Measurements from ENCODE around the gene FGA.
"Not testable (repeated sequence)": the region's sequence is repeated elsewhere in the genome, so short reads cannot be mapped to it uniquely, and the experiment has no call there.

FGA gene

DNA sequence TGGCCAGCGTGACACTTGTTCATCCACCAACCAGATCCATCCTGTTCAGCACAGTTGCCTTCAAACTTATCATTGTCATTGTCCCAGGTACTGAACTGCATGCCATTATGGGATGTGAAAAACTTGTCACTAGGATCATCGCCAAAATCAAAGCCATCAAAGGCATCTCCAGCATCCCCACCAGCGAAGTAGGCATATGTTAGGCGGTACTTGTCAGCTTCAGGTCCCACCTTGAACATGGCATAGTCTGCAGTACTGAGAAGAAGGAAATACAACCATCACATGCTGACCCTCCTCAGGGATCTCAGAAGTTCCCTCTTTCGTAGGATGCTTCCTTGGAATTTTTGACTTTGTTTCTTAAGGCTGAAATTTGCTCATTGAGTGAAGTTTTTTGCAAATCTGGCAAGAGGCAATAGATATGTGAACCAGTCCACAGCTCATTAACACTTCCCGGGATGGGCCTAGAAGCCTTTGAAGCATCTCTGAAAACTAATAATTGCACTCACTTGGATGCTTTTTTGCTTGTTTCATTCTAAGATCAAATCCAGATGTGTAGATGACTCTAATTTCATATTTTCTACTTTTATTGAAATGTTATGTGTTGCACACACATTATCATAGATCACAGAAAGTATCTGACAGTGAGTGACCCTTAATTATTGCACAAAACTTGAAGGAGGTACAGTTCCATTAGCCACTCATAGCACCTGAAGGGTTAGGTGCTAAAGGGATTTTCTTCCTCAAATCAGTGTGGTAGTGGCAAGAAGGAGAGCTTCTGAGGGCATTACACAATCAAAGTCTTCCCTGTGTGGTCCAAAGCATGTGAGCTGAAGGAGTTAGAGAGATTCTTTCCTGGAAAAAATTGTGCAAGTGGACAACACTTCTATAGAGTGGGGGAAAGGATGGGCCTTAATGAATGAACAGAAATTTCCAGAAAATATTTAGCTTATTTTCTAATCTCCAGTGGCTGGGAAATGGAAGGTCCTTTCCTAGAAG, 16.5 kb upstream of the FGA start:
- DNase-seq: no peak

DNA sequence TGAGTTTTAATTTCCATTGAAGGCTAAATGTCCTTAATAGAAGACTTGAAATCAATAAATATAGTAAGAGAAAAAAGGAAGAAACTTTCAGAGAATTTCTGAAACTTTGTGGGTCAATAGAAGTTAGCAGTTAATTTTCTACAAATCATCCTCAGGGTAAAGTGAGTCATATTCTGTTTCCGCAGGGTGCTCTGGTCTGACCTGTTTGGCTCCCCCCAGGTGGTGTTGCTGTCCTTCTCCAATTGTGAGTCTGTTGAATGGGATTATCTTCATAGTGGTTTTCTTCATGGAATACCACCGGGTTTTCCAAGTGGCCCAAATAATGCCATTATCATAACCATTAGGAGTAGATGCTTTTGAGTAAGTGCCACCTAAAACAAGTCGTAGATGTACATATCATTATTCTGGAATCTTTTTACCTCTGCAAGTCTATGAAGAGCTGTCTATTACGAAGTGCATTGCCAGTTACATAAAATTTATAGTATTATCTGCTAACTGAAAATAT, 14.2 kb upstream of the FGA start:
- no peak for DNase-seq

DNA sequence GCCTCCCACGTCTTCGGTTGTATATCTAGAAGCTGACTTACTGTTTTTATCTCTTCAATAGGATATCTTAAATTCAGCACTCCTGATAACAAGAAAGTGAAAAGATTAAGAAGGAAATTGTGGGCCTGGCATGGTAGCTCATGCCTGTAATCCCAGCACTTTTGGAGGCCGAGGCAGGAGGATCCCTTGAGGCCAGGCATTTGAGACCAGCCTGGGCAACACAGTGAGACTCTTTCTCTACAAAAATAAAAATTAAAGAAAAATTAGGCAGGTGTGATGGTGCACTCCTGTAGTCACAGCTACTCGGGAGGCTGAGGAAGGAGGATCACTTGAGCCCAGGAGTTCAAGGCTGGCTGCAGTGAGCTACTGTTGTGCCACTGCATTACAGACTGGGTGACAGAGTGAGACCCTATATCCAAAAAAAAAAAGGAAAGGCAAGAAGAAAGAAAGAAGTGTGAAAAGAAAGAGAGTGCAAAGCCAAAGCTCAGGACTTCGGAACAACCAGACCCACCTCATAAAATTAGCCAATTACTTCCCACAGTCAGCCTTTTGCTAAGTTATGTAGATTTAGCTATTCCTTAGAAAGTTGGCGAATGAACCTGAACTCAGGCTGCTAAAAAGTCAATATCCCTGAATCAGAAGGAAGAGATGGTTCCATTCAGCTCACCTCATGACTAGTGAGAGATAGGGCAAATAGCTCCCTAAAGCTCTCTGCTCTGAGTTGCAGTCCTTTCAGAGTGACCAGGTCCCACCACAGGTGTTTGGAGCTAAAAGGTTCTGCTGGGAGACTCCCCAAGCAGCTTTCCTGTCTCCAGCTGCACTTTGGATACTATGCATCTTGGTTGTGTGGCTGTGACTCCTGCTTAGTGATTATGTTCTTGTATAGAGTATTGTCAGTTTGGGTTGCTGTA, 12.7 kb upstream of the FGA start:
- DNase-seq: no peak

DNA sequence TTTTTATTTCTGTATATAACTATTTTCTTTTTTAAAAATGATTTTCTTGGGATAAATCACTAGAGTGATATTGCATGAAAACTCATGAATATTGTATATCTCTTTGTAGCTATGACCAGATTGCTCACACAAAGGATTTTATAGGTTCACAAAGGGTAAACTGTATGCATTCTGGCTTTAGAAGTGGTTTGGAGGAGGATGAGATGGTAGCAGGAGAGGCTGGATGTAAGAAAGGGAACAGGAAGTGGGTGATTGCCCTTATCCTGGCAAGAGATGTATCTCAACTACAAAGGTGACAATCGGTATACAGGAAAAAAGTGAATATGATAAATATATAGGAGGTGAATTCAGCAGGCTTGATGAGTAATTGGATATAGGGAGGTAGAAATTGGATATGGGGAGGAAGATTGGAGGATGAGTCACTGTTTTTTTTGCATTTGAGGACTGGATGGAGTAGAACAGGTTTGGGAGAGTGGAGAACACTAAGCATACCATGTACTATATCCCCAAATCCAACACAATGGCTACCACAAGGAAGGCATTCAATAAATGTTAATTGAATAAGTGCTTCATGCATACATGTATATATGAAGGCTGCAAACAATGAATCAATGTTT, 12.0 kb upstream of the FGA start:
- no peak for DNase-seq

DNA sequence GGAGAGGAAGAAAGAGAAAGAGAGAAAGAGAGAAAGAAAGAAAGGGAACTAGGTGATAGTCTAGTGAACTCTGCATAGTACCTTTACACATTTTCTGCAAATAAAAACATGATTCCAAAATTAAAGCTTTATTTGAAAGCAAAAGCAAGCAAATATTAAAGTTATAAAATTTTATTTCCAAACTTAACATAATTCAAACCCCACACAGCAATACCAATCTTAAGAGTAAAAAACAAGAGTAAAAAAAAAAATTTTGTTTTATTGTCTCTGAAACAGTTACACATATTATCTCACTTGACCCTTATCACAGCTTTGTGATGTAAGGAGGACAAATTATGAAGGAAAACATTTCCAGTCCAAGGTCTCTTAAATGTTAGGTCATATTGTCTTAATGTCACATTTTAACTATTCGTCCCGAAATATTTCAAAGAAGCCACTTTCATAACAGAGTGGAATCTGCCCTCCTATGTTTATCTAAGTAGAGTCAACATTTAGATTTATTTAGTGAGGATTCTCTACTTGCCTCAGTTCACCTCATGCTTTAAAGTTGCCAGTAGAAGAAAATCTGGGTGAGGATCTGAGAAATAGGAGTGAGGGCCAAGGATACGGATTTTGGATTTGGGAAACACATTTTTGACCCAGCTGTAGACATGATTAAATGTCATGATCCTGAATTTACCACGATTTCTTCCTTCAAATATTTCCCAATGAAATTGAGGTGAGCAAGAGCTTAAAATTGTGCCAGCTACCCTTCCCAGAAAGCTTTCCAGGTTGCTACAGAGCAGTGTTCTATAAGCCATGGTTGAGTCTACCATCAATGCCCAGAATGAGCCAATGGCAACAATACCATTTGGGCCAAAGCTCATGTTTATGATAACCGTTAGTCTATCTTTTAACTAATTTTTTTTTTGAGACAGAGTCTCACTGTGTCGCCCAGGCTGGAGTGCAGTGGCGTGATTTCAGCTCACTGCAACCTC, 7.5 kb upstream of the FGA start:
- DNase-seq: no peak

DNA sequence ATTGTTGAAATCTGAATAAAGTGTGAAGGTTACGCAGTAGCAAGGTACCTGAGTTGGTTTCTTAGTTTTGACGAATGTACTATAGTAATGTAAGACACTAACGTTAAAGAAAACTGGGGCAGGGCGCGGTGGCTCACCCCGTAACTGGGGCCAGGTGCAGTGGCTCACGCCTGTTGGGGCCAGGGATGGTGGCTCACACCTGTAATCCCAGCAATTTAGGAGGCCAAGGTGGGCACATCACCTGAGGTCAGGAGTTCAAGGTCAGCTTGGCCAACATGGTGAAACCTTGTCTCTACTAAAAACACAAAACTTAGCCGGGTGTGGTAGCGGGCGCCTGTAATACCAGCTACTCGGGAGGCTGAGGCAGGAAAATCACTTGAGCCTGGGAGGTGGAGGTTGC, 6.7 kb upstream of the FGA start:
- DNase-seq: not testable (repeated sequence)

DNA sequence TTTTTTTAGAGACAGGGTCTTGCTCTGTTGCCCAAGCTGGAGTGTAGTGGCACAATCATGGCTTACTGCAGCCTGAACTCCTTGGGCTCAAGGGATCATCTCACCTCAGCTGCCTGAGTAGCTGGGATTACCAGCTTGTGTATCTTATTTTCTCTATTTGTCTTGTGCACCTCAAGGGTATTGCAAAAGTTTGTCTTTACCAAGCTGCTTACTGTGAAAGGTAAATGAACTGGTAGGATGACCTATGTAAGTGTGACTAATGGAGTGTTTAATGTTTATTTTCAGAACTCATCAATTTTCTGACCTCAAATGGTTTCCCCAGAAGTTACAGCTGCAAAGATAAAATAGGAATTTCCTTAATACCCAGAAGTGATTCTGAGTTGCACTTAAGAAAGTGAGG, 5.3 kb upstream of the FGA start:
- DNase-seq: peak; percentile 14

DNA sequence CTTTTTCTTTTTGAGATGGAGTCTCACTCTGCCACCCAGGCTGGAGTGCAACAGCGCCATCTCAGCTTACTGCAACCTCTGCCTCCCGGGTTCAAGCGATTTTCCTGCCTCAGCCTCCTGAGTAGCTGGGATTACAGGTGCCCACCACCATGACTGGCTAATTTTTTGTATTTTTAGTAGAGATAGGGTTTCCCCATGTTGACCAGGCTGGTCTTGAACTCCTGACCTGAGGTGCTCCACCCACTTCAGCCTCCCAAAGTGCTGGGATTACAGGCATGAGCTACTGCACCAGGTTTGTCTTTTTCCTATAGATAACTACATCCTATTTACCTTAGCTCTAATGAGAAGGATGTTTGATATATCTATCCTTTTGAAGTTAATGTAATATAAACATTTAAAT, 3.8 kb upstream of the FGA start:
- DNase-seq: not testable (repeated sequence)

DNA sequence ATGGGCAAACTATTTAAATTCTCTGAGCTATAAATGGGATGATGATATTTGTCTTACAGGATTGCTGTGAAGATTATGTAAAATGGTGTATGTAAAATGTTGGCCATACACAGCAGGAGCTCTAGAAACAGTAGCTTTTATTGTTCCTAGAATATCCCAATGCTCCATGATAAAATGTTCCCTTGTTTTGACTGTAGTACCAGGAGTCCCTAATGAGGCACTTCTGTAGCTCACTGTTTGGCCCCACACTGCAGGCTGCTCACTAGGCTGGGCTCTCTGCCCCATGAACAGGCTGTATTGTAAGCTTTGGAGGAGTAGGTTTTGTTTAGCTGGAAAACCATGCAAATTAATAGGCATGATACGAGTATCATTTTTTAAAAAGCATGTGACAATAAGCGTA, 3.3 kb upstream of the FGA start:
- DNase-seq: no peak

DNA sequence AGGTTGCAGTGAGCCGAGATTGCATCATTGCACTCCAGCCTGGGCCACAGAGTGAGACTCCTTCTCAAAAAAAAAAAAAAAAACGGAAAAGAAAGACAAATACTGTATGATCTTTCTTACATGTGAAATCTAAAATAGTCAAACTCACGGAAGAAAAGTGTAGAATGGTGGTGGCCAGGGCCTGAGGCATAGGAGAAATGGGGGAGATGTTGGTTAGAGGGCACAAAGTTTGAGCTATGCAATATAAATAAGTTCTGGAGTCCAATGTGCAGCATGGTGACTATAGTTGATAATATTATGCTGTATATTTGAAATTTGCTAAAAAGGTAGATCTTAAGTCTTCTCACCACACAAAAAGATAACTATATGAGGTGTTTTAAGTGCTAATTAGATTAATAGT, 1.3 kb upstream of the FGA start:
- DNase-seq: no peak

DNA sequence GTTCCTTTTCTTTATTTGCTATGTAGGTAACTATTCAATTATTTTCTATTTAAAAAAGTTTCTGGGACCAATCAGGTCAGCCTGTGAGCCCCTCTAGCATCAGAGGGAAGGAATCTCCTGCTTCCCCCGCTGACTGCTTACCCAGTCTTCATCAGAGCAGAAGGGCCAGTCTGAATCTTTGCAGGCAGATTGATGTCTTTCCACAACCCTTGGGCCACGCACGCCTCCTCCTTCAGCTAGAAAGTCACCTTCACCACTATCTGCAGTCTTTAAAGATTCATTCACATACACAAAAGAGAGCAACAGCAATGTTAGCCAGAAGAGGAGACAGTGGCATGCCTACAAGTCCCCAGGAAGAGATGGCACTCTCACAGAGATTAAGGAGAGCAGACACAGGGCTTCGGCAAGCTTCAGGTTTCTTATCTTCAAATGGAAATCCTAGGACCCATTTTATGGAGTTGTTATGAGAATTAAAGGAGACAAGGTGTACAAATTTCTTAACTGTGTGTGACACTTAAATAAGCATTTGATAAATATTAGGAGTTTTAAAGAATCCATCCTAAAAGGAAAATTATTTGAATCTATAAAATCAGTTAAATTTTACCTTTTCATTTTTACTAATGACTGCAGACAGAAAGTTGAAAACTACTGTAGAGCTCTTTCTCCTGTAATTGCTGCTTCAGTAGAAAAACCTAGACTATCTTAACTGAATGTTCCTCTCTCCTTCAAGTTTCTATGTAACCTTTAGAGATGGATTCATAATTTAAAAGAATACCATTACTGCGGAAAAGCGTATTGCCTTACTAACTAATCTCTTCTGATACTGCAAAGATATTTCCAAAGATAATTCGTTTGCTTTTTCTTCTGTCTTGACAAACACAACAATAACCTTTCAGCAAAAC, 995 bp downstream of the FGA start:
- no peak for DNase-seq

DNA sequence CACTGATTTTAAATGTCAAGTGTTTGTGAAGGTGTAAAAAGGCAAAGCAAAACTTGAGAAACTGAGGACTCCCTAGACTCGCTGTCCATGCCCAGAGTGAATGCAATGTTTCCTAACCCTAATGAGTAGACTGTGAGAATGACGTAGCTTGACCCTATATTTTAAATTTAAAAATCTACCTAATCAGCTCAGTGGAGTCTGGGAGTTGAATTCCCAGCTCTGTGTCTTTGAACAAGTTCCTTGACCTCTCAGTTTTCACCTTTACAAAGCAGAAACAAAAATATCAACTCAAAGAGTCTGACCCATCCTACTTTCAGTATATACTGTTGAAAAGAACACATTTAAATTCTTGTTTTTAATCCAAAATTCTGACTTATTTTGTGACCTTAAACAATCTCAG, 2.3 kb downstream of the FGA start:
- DNase-seq: no peak

DNA sequence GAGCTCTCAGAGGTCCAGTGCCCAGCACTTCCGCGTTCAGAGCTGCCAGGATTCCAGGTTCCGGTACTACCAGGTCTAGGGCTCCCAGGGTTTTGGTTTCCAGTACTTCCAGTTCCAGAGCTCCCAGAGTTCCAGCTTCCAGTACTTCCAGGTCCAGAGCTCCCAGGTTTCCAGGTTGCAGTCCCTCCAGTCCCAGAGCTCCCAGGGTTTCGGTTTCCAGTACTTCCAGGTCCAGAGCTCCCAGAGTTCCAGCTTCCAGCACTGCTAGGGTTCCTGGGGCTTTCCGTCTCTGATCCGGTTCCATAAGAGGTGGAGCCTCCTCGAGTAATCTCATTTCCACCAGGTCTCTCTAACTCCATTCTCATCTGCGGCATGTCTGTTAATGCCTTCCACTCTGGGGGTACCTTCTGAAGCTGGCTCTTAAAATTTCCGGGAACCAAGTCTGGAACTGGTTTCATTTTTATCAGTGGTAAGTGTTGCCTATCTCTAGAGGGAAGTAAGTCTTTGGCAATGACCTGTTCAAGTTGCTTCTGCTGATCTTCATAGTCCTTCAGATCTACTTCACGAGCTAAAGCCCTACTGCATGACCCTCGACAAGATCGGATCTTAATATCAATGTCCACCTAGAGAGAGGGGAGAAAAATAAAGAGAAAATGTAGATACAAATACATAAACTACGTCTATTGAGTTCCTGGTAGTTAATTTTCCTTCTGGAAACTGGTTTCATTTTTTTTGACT, 4.1 kb downstream of the FGA start:
- DNase-seq: no peak

DNA sequence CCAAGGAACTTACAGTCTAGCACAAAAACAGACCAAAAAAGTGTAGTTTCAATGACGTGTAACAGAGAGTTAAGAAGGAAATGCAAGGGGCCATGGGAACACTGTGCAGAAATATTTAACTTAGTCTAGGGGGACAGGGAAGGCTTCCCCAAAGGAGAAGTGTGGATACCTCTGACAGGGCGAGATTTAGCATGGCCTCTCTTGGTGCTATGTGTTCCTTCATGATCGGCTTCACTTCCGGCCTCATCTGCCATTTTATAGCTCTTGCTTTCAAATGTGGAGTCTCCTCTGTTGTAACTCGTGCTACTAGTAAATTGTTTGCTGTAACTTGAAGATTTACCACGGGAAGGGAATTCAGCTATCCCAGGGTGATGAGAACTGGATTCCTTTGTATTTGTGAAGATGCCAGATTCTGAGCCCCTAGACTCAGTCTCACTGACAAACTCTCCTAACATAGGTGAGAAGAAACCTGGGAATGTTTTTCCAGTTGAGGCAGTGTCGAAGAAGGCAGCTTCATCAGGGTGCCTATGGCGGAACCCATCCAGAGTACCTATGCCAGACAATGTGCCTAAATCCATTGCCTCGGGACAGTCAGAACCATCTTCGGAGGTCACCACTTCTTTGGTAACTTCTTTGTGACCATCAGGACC, 5.0 kb downstream of the FGA start:
- DNase-seq: no peak

DNA sequence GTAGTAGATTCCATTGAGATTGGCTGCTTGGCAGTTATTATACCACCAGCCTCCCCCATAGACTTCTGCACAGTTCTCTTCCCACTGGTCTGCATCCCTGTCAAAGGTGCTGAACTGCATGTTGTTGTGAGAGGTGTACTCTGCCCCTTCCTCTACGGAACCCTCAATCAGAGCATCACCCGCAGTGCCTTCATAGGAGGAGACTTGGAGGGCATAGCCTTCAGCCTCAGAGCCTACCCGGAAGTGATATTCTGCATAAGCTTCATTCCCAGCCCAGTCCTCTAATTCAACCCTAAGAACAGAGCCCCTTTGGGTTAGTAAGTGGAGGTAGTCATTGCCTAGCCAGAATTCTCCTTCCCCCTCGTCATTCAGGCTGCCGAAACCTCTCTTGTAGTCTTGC, 6.3 kb downstream of the FGA start:
- no peak for DNase-seq

DNA sequence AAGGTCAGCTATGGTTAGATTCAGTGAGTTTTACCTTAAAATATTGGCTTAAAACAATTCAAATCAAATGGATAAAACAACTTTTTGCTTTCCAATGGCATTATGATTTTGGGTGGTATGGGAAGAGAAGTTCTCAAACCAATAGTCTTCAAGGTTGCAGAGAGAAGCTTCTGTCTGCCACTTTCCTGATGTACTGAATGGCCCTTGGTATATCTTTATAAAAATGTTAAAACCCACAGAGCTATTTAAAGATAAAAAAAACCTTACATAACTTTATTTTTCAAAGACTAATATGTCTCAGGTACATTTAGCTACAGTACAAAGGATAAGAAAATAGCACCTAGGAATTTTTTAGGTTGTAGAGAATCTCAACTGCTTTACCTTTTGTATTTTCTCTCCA, 6.9 kb downstream of the FGA start:
- no peak for DNase-seq

DNA sequence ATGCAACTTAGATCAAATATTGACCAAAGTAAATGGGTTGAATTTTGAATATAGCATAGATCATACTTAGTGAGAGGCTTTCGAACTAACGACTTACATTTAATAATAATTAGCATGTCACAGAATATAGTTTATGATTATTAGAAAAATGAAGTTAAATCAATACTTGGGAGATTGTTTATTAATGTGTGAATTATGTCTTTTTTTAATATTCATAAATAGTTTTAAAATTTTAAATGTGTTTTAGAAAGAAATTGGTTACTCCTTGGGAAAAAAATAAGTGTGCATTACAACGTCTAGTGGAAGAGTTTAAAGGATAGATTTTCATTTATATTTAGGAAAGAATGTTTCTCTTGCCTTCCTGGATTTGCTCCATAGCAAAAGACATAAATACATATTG, 7.3 kb downstream of the FGA start:
- no peak for DNase-seq

DNA sequence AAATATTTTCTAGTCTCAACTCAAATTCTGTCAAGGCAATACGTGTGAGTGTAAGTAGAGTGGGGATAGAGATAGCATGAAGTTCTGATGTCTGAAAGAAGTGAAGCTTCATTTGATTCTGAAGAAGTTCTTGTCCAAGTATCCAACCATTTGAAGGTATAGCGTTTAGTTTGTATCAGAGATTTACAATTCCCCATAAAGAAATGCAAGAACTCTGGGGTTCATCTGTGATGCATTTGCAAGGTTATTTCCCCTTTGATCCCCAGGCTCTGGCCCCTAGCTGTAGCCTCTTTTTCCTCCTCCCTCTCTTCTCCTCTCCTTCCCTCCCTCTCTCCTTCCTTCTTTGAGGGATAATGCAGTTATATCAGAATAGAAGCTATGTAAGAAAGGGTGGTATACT, 7.8 kb downstream of the FGA start:
- DNase-seq: no peak

DNA sequence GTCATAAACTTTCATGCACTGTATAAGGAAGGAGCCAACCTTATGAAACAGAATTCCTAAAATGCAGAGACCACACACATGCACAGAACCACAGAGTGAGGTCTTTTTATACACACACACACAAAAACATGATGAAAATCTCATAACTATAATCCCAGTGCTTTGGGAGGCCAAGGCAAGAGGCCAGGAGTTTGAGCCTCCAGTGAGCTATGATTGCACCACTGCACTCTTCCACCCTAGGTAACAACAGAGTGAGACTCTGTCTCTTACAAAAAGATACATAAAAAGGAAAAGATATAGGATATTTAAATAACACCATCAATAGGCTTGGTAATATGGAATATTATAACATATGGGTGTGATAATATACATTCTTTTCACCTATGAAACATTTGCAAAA, 10.6 kb downstream of the FGA start:
- no peak for DNase-seq

DNA sequence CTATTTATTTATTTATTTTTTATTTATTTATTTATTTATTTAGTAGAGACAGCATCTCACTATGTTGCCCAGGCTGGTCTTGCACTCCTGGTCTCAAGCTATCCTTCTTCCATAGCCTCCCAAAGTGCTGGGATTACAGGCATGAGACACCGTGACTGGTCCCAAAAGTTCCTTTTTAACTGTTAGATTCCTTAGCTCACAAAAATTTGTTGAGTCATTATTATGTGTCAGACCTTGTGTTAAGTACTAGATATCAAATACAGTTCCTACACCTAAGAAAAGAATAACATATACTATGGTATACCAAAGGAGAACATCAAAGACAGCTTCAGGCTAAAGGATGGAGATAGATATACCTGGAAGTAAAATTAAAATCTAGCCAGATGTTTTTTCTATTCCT, 11.6 kb downstream of the FGA start:
- DNase-seq: no peak
